Lower leg skin (tissue), 4 donors: ENCODE data around the gene SCN4B. TPM values are rescaled to one million over a fixed set of nuclear protein-coding genes. Genes with fewer than 3 reads are reported as not detected.

Experiments
- DNase-seq, 2 donors: peaks; one replicate each; pipeline ENCODE4 v3.0.0-alpha.2; 2019; ENCODE audit warnings: low spot score in 2 of 2
- H3K4me3 ChIP-seq: fragments of 200-600 bp; sonication (generic); 2 replicates; pipeline ENCODE4 v1.5.1; 2017; ENCODE audit warnings: mild to moderate bottlenecking, low read depth; ENCODE audit not compliant: poor library complexity, severe bottlenecking
- POLR2A ChIP-seq, 2 donors: fragments of 450-650 bp; IDR thresholded peaks; one replicate each; pipeline ENCODE4 v1.6.1; 2016 to 2017; ENCODE audit warnings: antibody characterized with exemption in 2 of 2, mild to moderate bottlenecking in 1 of 2, moderate library complexity in 1 of 2
- WGBS, 2 donors: methylation state at CpG; one replicate each; pipeline ENCODE4 v1.1.5; 2018; 5-methylcytosine and 5-hydroxymethylcytosine counted together
- intact Hi-C: fragments of 100-400 bp; cut with DNase I; formaldehyde crosslinking; loops from one replicate; pipeline ENCODE4 v1.15.0; 2023; ENCODE audit warnings: low total_unique reads
- total RNA-seq, 4 donors: library from RNA; depleted of rRNA; stranded (reverse); fragments of >200 nt; gene quantifications; one replicate each; pipeline ENCODE4 v1.1.0, GENCODE V29; 2016
- TF ChIP-seq, protein P1 (sequence below), 3 donors: fragments of 450-650 bp; IDR thresholded peaks; one replicate each; pipeline ENCODE4 v1.5.1; 2016; ENCODE audit warnings: antibody characterized with exemption in 3 of 3, mild to moderate bottlenecking in 3 of 3, moderate library complexity in 2 of 3

Gene SCN4B
- total RNA-seq, 4 donors from 2014 or later = 0.25 to 4.0 (median 1.9) TPM

DNA sequence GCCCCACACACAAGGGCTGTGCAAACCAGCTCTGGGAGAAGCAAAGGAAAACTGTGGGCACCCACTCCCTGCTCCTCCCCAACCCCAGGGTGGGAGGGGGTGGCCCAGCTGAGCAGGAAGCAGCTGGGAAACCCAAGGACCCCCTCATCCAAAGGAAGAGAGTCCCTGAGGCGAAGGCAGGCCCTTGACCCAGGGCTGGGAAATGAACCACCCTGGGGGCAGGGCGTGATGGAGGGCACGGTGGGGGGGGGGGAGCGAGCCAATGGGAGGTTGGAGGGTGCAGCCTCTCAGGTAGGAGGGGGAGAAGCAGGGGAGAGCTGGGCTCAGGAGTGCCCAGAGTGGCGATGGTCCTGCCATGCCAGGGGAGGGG, 16.8 kb downstream of the SCN4B start:
- intact Hi-C loops = no loop called here
- TF ChIP-seq, protein P1, sequence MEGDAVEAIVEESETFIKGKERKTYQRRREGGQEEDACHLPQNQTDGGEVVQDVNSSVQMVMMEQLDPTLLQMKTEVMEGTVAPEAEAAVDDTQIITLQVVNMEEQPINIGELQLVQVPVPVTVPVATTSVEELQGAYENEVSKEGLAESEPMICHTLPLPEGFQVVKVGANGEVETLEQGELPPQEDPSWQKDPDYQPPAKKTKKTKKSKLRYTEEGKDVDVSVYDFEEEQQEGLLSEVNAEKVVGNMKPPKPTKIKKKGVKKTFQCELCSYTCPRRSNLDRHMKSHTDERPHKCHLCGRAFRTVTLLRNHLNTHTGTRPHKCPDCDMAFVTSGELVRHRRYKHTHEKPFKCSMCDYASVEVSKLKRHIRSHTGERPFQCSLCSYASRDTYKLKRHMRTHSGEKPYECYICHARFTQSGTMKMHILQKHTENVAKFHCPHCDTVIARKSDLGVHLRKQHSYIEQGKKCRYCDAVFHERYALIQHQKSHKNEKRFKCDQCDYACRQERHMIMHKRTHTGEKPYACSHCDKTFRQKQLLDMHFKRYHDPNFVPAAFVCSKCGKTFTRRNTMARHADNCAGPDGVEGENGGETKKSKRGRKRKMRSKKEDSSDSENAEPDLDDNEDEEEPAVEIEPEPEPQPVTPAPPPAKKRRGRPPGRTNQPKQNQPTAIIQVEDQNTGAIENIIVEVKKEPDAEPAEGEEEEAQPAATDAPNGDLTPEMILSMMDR (IDR thresholded peaks at IDR 0.05) = no peak
- TF ChIP-seq POLR2A (IDR thresholded peaks at IDR 0.05) = no peak
- no peak for DNase-seq
- WGBS, 2 donors = 86 to 90% methylated on average over 5 of the region's 5 CpGs
- no peak overlapping the region for H3K4me3 ChIP-seq

DNA sequence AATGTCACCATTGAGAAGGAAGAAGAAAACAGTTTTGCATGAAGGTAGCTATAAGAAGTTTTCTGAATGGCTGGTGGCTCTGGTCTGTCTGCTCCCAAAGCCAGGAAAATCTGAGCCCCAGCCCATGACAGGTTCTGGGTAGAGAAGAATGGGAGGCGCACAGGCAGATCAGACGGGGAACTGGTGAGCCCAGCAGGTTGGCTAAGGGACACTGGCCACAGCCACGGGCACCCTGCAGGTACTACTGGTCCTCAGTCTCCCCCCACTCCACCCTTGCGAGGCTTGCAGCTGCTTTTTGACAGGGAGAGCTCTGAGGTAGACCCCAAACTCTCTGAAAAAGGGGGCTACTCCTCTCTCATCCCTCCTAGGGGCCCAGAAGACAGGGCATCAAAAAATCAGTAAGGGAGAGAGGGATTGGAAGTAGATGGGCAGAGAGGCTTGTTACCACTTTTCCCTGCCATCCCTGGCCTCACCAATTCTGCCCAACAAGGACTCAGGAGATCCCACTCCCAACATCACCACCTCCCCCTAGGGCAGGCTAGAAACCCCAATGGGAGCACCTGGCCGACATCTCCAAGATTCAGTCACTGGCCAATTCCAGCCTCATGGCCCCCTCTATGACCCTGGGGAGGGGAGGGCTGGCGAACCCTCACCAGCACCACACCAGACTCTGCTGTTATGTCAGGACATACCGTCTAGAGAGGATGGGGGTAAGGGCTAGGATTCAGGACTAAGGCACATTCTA, 17.4 kb downstream of the SCN4B start:
- WGBS, 2 donors = 76 to 86% methylated on average over 7 of the region's 7 CpGs
- no peak overlapping the region for H3K4me3 ChIP-seq
- no peak for DNase-seq
- intact Hi-C loops = no loop called here
- TF ChIP-seq, protein P1 (IDR thresholded peaks at IDR 0.05) = no peak
- TF ChIP-seq POLR2A (IDR thresholded peaks at IDR 0.05) = no peak

DNA sequence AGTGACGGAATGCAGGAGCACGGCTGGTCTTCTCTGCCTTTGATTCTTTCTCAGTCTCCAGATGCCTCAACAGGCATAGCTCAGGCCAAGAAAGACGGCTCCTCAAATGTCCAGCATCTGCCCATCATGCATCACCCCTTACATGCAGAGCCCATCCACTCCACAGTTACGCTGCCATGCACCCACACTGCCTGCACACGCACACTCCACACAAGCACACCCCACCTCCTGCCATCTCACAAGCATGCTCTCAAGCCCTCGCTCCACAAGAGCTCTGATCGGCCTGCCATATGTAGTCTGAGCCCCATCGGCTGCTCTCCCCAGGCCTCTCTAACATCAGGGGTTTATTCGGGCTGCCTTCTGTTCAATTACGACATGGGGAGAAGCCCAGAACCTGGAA, 18.8 kb downstream of the SCN4B start:
- WGBS, 2 donors = 90 to 91% methylated on average over 10 of the region's 10 CpGs
- DNase-seq = no peak
- TF ChIP-seq POLR2A (IDR thresholded peaks at IDR 0.05) = no peak
- TF ChIP-seq, protein P1 (IDR thresholded peaks at IDR 0.05) = no peak
- intact Hi-C loops = no loop called here
- H3K4me3 ChIP-seq = no peak overlapping the region

DNA sequence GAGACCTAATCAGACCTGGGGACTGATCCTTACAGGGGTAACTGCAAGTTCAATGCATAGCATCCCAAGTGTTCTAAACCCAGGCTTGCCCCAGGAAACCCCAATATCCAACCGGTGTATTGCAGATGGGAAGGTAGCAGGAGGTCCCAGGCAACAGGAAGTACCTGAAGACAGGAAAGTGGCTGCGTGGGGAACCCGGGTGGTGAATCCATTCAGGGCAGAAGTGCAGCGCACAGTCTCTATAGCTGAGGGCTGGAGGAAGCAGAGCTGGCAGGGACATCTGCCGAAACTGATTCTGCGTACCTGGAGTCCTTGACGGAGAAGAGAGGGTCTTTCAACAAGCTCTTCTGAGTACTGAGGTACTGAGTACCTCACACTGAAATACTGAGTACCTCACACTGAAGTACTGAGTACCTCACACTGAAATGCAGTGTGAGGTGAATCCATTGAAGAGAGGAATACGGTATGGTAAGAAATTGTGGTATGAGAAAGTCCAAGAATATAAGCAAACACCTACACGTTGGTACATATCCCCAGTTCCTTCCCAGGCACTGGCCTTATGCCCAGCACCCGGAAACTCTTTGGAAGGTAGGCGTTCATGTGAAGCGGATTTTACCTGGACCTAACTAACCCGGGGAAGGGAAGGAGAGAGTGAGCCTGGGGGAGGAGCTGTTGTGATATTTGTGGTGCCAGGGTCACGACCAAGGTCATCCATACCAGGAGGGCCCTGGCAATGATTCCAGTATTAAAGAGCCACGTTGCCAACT, 20.1 kb downstream of the SCN4B start:
- 57 to 66% methylated on average over 15 of the region's 15 CpGs for WGBS, 2 donors
- intact Hi-C loops = no loop called here
- TF ChIP-seq, protein P1 (IDR thresholded peaks at IDR 0.05) = no peak
- no peak for TF ChIP-seq POLR2A (IDR thresholded peaks at IDR 0.05)
- DNase-seq = no peak
- no peak overlapping the region for H3K4me3 ChIP-seq

DNA sequence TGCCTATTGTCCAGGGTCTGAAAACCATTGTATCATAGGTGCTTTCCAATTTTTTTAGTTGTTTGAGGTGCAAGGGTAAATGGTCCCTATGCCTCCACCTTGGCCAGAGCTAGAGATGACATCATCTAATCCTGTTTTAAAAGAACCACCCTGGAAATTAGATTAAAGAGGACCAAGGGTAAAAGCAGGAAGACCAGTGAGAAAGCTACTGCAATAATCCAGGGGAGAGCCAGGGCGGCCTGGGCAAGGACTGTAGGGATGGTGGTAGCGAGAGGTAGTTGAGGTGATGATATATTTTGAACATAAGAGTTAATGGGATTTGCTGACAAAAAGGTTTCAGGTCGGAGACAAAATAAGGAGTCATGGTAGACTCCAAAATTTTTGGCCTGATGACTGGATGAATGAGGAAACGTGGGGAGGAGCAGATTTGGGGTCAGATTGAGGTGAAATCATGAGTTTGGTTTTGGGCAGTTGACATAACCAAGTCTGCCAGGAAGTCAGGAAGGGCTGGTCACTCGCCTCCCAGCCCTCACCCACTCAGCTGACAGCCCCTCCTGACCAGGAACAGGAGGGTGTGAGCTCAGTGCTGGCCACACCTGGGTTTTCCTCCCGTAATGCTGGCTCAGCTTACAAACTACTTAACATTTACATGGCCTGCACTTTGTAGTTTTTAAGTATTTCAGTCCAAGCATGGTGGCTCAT, 23.0 kb downstream of the SCN4B start:
- DNase-seq = no peak
- intact Hi-C loops = no loop called here
- no peak overlapping the region for H3K4me3 ChIP-seq
- 63 to 70% methylated on average over 6 of the region's 6 CpGs for WGBS, 2 donors
- no peak for TF ChIP-seq POLR2A (IDR thresholded peaks at IDR 0.05)
- TF ChIP-seq, protein P1 (IDR thresholded peaks at IDR 0.05) = no peak
